Lower leg skin (tissue), 4 donors: ENCODE measurements around the gene GPRC5D. TPM values are rescaled to one million over a fixed set of nuclear protein-coding genes. Genes with fewer than 3 reads are reported as not detected.

Experiments
- DNase-seq, 2 donors: peaks; one replicate each; pipeline ENCODE4 v3.0.0-alpha.2; 2019; ENCODE audit warnings: low spot score in 2 of 2
- H3K4me3 ChIP-seq: fragments of 200-600 bp; sonication (generic); 2 replicates; pipeline ENCODE4 v1.5.1; 2017; ENCODE audit warnings: mild to moderate bottlenecking, low read depth; ENCODE audit not compliant: poor library complexity, severe bottlenecking
- CTCF ChIP-seq, 3 donors: fragments of 450-650 bp; IDR thresholded peaks; one replicate each; pipeline ENCODE4 v1.5.1; 2016; ENCODE audit warnings: antibody characterized with exemption in 3 of 3, mild to moderate bottlenecking in 3 of 3, moderate library complexity in 2 of 3
- POLR2A ChIP-seq, 2 donors: fragments of 450-650 bp; IDR thresholded peaks; one replicate each; pipeline ENCODE4 v1.6.1; 2016 to 2017; ENCODE audit warnings: antibody characterized with exemption in 2 of 2, mild to moderate bottlenecking in 1 of 2, moderate library complexity in 1 of 2
- WGBS, 2 donors: methylation state at CpG; one replicate each; pipeline ENCODE4 v1.1.5; 2018; 5-methylcytosine and 5-hydroxymethylcytosine counted together
- intact Hi-C: fragments of 100-400 bp; cut with DNase I; formaldehyde crosslinking; loops from one replicate; pipeline ENCODE4 v1.15.0; 2023; ENCODE audit warnings: low total_unique reads
- total RNA-seq, 4 donors: library from RNA; depleted of rRNA; stranded (reverse); fragments of >200 nt; gene quantifications; one replicate each; pipeline ENCODE4 v1.1.0, GENCODE V29; 2016

Gene GPRC5D
- total RNA-seq, 4 donors from 2014 or later = 27.9 to 51.1 TPM; not detected in 2

- intact Hi-C loops = no loop called here
- H3K4me3 ChIP-seq = no peak overlapping the region
- WGBS, 2 donors = 93 to 95% methylated on average over 11 of the region's 11 CpGs
- peak in 1 of 2 donors; percentile 62 for DNase-seq
- TF ChIP-seq POLR2A (IDR thresholded peaks at IDR 0.05) = no peak
- no peak for TF ChIP-seq CTCF (IDR thresholded peaks at IDR 0.05)
Observed at GRCh38 chr12:12936983-12937491, 14.9 kb downstream of the GPRC5D start.

GRCh38 chr12:12934556-12934955, 17.4 kb downstream of the GPRC5D start:
- no peak overlapping the region for H3K4me3 ChIP-seq
- 61 to 70% methylated on average over 8 of the region's 8 CpGs for WGBS, 2 donors
- TF ChIP-seq CTCF (IDR thresholded peaks at IDR 0.05) (no peak), POLR2A (IDR thresholded peaks at IDR 0.05) (no peak)
- intact Hi-C loops = no loop called here
- peak in 1 of 2 donors; percentile 76 for DNase-seq

GRCh38 chr12:12933742-12934141, 18.2 kb downstream of the GPRC5D start:
- intact Hi-C loops = no loop called here
- DNase-seq = peak in 1 of 2 donors; percentile 5
- TF ChIP-seq POLR2A (IDR thresholded peaks at IDR 0.05) (no peak), CTCF (IDR thresholded peaks at IDR 0.05) (no peak)
- 87 to 92% methylated on average over 4 of the region's 4 CpGs for WGBS, 2 donors
- no peak overlapping the region for H3K4me3 ChIP-seq

- no peak overlapping the region for H3K4me3 ChIP-seq
- DNase-seq = no peak
- intact Hi-C loops = no loop called here
- TF ChIP-seq CTCF (IDR thresholded peaks at IDR 0.05) (no peak), POLR2A (IDR thresholded peaks at IDR 0.05) (no peak)
- 69 to 87% methylated on average over 2 of the region's 2 CpGs for WGBS, 2 donors
Observed at GRCh38 chr12:12930633-12931219, 21.2 kb downstream of the GPRC5D start.

GRCh38 chr12:12929696-12930095, 22.3 kb downstream of the GPRC5D start:
- WGBS, 2 donors = 92% methylated on average over 6 of the region's 6 CpGs

More at GRCh38 chr12:12929696-12930095, 22.3 kb downstream of the GPRC5D start:
- peak in 1 of 2 donors; percentile 17 for DNase-seq
- TF ChIP-seq POLR2A (IDR thresholded peaks at IDR 0.05) = no peak
- TF ChIP-seq CTCF (IDR thresholded peaks at IDR 0.05) = no peak
- intact Hi-C loops = no loop called here
- H3K4me3 ChIP-seq = no peak overlapping the region
